Cortex of kidney (tissue), 1 donor: ENCODE results near the gene LRWD1.
"Not testable (repeated sequence)": the region's sequence is repeated elsewhere in the genome, so short reads cannot be mapped to it uniquely, and the experiment has no call there.

Source experiments
- DNase-seq: peaks from one replicate; lab custom pipeline; 2025; lab: John Stamatoyannopoulos, UW

The LRWD1 gene

DNA sequence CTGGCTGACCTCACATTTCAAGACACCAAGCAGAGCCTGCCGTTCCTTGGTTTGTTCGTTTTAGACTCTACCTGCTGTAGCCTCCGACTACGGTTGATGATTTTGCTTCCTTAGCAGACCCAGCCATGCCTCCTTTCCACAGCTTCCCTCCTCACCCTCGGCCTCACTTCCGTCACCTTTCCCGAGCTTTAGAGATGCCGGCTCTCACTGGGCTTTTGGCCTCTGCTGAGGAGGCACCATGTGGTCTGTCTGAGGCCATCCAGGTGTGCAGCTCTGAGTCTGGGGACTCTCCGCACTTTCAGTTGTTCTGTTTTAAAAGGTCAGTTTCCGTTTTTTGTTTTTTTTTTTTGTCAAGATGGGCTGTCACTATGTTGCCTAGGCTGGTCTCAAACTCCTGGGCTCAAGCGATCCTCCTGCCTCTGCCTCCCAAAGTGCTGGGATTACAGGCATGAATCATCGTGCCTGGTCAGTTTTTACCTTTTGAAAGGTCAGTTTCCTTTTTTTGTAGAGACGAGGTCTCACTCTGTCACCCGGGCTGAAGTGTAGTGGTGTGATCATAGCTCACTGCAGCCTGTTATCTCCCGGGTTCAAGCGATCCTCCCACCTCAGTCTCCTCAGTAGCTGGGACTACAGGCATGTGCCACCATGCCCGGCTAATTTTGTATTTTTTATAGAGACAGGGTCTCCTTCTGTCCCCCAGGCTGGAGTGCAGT is 19.7 kb upstream of the LRWD1 start:
- no peak for DNase-seq

DNA sequence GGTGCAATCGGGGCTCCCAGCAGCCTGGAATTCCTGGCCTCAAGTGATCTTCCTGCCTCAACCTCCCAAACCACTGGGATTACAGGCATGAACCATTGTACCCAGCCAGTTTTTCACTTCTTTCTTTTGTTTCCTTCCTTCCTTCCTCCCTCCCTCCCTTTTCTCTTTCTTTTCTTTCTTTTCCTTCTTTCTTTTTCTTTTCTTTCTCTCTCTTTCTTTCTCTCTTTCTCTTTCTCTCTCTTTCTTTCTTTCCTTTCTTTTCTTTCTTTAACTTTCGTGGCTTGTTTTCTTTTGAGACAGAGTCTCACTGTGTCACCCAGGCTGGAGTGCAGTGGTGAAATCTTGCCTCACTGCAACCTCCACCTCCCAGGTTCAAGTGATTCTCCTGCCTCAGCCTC is 19.1 kb upstream of the LRWD1 start:
- no peak for DNase-seq

DNA sequence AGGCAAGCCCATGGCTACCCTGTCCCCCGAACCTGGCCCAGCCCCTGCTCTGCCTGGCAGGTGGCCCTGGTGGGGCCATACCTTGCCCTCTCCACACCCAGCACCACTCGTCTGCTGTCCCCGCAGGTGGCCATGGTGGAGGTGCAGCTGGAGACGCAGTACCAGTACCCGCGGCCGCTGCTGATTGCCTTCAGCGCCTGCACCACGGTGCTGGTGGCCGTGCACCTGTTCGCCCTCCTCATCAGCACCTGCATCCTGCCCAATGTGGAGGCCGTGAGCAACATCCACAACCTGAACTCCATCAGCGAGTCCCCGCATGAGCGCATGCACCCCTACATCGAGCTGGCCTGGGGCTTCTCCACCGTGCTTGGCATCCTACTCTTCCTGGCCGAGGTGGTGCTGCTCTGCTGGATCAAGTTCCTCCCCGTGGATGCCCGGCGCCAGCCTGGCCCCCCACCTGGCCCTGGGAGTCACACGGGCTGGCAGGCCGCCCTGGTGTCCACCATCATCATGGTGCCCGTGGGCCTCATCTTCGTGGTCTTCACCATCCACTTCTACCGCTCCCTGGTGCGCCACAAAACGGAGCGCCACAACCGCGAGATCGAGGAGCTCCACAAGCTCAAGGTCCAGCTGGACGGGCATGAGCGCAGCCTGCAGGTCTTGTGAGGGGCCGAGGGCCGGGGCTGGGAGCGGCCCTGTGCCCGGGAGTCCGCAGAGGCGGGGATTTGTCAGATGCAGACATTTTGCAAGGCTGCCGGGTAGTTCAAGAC is 18.2 kb upstream of the LRWD1 start:
- DNase-seq, result no peak

DNA sequence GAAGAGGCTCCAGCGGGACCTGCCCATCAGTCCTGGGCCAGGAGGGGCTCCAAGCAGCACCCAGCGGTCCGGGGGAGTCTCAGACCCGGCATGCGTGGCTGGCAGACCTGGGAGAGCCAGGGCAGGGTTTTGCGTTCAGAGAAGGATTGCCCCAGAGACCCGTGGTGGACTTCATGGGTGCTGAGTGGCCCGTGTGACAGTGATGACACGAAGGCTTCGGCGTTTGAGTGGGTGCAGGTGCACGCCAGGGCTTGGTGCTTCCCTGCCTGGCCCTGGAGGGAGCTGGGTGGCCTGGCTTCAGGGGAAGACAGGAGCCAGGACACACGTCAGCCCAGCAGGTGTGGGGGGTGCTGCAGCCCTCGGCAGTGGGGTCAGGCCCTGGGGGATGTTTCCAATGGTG is 17.5 kb upstream of the LRWD1 start:
- no peak for DNase-seq

DNA sequence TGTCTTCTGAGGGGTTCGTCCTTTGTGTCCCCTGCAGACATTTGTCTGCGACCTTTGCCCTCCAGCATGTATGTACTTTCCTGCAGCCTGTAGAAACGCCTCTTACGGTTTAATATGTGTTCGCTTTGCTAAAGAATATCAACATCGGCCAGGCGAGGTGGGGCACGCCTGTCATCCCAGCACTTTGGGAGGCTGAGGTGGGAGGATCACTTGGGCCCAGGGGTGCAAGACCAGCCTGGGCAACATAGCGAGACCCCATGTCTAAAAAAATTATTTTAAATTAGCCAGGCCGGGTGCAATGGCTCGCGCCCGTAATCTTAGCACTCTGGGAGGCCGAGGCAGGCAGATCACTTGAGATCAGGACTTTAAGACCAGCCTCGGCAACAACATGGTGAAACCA is 15.6 kb upstream of the LRWD1 start:
- no peak for DNase-seq

DNA sequence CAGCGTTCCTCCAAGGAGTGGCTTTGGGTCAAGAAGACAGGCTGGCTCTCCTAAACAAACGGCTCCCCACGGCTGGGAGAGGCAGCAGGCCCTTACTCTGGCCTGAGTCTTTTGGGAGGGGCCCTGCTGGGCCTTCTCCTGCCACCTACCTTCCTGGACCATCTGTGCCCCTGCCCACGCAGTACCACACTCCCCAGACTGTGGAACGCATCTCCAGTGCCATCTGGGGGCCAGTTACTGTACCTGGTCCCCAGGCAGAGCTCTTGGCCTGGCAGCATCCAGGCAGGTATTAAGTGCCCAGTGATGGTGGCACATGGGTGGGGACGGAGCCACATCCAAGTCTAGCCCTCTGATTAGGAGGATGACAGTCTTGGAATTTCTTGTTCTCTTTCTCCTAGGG is 14.5 kb upstream of the LRWD1 start:
- no peak for DNase-seq

DNA sequence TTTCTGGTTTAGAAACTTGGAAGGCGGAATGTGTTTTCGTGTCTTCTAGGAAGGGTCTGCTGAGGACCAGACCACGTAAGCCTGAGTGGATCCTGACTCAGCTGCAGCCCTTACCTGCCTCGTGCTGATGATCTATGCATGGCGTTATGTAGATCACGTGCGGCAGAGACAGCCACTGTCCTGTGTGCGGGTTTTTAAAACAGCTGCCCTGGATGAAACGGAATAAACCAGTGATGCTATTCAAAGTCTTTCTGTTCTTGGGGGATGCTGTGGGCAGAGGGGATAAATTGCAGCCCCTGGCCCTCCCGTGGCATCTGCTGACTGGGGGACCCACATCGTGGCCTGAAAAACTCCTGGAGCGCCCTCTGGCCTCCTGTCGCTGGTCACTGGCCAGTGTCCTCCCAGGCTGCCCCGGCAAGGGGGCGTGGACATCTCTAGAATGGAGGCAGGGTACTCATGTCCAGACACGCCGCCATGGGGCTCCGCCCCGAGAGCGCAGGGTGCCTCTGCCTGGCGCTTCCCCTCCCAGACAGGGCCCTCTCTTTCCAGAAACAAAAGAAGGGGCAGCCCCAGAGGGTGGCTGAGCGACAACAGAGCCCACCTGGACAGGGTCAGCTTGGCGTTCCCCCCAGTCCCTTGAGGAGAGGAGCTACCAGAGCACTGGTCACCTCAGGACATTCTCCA is 13.3 kb upstream of the LRWD1 start:
- DNase-seq, result no peak

DNA sequence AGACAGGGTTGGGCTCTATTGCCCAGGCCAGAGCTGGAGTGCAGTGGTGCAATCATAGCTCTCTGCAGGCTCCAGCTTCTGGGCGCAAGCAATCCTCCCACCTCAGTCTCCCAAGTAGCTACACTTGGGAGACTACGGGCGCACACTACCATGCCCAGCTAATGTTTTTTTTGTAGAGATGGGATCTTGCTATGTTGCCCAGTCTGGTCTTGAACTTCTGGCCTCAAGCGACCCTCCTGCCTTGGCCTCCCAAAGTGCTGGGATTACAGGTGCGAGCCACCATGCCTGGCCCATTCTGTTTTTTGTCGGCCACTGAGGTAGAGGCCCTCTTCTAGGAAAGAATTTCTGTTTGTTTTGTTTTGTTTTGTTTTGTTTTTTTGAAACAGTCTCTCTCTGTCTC is 12.3 kb upstream of the LRWD1 start:
- DNase-seq, result no peak

DNA sequence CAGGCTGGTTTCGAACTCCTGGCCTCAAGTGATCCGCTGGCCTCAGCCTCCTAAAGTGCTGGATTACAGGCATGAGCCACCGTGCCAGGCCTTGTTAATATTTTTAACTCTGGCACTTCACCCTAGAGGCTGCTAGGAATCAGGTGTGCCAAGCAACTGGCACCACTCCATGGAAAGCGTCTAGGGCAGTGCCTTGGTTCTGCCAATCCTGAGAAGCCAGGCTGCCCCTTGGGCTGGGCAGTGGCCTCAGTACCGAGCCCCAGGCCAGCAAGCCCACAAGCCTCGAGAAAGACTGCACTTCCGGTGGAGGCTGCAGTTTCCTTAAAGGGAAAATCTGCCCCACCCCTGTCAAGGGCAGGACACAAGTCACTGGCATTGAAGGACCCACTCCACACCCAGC is 11.5 kb upstream of the LRWD1 start:
- no peak for DNase-seq

DNA sequence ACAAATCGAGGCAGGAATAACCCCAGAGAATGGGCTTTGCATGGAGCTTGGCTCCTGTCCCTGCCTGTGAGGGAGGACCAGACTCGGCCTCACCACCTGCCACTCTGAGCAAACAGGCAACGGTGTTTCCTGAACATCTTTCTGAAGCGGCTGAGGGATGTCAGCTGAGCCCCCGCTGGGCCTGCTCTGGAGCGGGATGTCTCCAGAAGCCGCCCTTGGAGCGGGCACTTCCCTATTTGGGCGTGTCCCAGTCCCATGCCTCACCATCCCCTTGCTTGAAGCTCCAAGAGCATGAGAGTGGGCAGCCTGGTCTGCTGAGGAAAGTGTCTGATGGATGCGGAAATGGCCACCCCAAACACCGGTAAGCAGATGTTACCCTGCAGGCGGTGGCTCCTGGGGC is 10.3 kb upstream of the LRWD1 start:
- no peak for DNase-seq

DNA sequence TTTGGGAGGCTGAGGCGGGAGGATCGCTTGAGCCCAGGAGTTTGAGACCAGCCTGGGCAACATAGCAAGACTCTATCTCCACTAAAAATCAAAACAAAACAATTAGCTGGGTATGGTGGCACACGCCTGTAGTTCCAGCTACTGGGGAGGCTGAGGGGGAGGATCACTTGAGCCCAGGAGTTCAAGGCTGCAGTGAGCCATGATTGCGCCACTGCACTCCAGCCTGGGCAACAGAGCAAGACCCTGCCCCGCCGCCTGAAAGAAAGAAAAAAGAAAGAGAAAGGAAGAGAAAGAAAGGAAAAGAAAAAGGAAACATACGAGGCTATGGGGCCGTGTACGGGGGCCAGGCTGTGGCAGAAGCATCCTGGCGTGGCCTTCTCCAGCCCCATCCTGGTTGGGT is 9.9 kb upstream of the LRWD1 start:
- DNase-seq, result not testable (repeated sequence)

DNA sequence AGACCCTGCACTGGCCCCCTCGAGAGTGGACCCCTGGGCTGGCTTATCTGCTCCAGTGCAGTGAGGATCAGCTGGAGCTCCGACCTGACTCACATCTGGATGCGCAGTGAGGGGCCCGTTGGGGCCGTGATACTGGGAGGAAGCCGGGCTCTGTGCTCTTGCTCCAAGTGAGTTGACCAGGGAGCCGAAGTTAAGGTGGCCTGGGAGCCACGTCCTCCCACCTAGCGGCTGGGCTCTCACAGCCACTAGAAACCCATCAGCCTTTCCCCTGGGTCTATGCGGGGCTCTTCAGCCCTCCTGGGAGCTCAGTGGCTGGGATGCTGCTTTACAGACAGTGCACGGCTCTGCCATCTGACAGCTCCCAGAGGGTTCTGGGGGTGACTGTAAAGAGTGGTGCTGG is 9.2 kb upstream of the LRWD1 start:
- no peak for DNase-seq

DNA sequence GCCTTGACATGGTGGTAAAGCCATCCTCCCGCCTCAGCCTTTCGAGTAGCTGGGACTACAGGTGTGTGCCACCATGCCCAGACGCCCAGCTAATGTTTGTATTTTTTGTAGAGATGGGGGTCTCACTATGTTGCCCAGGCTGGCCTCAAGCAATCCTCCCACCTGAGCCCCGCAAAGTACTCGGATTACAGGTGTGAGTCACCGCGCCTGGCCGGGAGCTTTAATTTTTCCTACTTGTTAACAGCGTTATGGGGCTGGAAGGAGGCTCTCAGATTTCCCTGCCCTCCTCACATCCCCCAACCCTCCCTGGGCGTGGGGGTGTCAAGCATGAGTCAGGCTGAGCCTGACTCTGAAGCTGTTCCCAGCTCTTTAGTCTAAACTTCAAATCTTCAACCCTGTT is 8.5 kb upstream of the LRWD1 start:
- DNase-seq, result no peak

DNA sequence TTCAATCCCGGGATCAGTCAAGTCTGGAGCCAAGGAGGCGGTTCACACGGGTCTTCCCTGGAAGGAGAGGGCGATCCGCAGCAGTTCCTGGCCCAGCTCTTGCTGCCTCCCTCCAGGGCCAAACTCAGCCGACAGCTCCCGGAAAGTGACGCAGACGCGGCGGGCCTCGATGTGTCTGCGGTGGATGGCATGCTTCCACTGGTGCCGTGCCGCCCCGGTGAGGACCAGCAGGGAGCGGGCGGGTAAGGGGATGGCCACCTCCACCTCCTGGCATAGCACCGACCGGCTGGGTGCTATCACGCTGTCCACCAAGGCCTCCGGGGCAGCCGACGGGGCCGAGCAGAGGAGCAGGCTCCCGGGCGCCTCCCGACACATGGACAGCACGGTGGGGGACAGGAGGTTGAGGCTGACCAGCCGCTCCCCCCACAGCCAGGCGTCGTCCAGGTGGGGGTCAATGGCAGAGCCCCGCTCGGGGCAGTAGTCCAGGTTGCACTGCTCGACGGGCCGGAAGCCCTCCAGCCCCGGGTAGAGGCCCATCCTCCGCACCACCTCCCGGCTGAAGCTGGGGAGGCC is 7.3 kb upstream of the LRWD1 start:
- no peak for DNase-seq

DNA sequence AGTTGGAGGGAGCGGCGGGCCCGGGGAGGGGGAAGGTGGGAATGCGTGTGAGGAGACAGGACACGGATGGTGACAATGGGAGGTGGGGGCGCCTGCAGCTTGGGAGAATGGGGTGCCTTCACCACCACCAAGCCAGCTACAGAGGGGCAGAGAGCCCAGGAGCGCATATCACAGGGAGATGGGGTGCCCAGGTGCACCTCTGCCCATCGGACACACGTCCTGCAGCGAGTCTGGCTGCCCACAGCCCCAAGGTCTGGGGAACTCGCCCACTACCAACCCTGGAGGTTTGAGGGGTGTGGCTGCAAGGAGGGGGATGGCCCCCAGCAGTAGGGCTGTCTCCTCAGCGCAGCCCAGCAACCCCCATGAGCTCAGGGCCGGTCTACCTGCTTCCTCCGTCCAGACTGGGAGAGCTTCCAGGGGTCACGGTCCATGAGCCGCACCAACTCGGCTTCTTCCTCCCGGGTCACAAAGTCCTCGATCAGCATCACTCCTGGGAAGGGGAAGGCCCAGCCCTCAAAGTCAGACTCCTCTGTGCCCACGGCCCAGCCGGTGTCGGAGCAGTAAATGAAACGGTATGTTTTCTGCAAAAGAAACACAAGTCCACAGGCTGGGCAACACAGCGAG is 5.5 kb upstream of the LRWD1 start:
- no peak for DNase-seq

DNA sequence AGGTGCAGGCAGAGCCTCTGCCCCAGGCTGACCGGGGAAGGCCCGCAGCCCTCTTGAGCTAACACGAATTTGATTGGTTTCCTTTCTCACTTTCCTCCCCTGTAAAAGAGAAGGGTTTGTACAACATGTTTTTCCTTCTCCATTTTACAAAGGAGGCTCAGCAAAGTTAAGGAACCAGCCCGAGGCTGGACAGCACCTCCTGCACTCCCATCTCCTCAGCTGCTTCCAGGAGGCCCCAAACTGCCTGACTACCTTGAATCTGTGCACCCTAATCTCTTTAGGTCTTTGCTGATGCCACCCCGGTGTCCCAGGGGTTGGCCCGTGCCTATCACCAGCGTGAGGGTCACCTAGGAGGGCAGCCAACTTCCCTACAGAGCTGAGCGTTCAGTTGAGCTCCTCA is 4.3 kb upstream of the LRWD1 start:
- no peak for DNase-seq

DNA sequence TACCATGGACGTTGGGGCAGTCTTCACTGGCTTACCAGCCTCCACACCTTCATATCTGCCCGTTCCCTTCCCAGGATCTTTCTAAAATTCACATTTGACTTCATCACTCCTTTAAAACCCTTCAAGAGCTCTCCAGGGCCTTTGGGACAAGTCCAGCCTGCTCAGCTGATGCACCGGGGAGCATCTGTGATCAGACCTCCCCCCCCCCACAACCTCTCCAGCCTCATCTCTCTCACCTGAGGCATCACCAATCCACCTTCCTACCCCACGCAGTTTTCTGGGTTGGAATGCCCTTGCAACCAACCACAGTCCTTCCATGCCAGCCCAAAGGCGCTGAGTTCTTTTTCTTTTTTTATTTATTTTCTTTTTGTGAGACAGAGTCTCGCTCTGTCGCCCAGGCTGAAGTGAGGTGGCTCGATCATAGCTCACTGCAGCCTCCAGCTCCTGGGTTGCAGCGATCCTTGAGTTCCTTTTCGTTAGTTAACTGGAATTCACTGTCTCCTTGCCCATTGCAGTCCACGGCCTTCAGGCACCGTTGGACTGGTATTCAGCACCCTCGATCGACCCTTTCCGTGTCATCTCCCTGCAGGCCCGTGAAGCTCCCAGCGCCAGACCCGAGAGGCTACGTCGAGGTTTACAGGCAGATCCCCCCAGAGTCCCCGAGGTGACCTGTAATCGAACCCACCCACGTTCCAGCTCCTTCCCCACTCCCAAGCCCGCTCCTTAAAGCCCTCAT is 775 bp upstream of the LRWD1 start:
- DNase-seq, result no peak

DNA sequence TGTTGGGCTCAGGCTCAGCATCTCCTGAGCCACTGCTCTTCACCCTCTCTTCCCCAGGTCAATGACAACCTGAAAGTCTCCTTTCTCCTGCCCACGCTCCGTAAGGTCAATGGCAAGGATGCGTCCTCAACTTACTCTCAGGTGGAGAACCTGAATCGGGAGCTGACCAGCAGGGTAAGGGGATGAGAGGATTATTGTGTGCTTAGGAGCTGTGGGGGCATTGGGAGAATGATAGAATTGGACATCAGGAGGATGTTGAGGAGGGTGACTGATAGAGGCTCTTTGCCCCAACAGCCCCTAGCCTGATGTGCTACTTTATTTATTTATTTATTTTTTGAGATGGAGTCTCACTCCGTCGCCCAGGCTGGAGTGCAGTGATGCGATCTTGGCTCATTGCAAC is 1.3 kb downstream of the LRWD1 start:
- no peak for DNase-seq

DNA sequence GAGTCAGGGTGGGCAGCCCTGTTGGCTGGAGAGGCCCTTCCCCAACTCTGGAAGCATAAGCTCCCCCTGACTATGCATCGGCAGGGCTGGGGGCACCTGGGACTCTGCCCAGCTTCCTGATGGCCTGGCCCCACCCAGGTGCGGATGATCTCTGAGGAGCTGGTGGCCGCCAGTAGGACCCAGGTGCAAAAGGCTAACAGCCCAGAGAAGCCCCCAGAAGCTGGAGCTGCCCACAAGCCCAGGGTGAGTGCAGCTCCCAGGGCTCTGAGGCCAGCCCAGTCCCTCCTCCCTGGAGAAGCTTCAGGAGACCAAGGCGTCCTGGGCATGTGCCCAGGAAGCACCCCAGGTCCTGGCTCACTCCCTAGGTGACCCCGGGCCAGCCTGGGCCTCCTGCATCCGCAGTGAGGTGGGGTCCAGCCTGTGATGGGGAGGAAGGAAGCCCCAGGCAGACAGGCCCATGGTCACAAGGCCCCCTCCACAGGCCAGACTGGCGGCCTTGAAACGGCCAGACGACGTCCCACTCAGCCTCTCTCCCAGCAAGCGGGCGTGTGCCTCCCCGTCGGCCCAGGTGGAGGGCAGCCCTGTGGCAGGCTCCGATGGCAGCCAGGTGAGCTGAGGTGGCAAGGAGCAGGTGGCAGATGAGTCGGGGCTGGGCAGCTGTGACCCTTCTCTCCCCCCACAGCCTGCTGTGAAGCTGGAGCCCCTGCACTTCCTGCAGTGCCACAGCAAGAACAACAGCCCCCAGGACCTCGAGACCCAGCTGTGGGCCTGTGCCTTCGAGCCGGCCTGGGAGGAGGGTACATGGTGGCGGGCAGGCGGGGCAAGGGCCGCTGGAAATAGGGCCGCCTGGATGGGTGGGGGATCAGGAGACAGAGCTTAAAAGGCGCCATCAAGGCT is 3.0 kb downstream of the LRWD1 start:
- DNase-seq, result no peak

DNA sequence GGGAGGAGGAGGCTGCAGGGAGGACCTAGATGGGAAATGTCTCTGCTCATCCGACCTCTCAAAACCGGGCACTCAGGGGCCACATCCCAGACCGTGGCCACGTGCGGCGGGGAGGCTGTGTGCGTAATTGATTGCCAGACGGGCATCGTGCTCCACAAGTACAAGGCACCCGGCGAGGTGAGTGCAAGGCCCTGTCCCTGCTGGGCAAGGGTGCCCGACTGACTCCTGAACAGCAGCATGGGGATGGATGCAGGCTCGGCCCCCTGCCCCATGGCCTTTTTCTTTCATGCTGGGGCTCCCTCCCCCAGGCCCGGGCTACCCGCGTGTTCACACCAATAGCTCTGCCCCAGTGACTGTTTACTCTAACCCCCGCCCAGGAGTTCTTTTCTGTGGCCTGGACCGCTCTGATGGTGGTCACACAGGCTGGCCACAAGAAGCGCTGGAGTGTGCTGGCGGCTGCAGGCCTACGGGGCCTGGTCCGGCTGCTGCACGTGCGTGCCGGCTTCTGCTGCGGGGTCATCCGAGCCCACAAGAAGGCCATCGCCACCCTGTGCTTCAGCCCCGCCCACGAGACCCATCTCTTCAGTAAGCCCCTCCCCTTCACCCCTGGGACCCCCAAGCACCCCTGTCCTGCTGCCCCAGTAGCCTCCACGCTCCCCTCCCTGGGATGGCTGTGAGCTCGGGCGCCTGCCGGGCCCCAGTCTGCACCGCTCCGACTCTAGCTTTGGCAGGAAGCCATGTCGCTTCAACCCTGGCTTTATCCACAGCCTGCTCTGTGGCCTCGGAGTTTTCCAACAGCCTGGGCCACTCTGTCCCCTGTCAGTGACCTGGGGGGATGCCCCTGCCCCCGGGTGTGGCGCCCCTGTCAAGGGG is 3.9 kb downstream of the LRWD1 start:
- DNase-seq, result no peak
